HG03025 (cell line): ENCODE results near the gene ABHD2.
A peak's percentile ranks its signal among the peaks of the same experiment; 100 is the strongest.
"Not testable (repeated sequence)": the region's sequence is repeated elsewhere in the genome, so short reads cannot be mapped to it uniquely, and the experiment has no call there.

ENCODE experiments used
- ATAC-seq: cut with Tn5 transposase; IDR thresholded peaks from one replicate; pipeline ENCODE4 v1.9.1; 2021; ENCODE audit warnings: mild to moderate bottlenecking, moderate library complexity; ENCODE audit not compliant: unreplicated experiment, low FRiP score

The ABHD2 gene

DNA sequence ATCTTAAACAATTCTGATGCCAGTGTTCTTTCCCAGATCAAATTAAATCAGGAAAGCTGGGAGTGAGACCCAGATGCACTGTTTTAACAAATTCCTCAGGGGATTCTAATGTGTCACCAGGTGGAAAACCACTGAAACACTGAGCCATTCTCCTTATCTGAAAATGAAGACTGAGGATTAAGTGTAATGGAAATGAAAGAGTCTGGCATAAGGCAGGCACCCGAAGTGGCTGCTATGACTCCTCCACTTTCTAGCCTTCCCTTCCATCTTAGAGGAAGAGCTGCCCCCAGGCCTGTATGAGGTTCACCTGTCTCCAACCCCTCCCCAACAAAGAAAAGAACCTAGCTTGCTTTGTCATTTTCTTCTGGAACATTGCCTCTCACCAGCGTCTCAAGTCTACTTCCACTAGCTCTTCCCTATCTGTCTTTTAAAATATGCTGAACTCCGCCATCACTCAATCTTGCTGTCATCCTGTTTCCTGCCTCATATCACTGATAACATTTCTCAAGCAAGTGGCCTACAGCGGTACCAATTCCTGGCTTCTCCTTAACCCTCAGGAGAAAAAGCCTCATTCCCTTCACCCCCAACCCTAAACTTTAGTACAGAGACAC, 13.7 kb upstream of the ABHD2 start:
- ATAC-seq = no peak

- no peak for ATAC-seq
These were observed 13.1 kb upstream of the ABHD2 start for GRCh38 chr15:89075101-89075640.

GRCh38 chr15:89075846-89076245, 12.4 kb upstream of the ABHD2 start:
- no peak for ATAC-seq

GRCh38 chr15:89077750-89078149, 10.5 kb upstream of the ABHD2 start:
- ATAC-seq = no peak

GRCh38 chr15:89078851-89079810, 9.1 kb upstream of the ABHD2 start:
- ATAC-seq = no peak

DNA sequence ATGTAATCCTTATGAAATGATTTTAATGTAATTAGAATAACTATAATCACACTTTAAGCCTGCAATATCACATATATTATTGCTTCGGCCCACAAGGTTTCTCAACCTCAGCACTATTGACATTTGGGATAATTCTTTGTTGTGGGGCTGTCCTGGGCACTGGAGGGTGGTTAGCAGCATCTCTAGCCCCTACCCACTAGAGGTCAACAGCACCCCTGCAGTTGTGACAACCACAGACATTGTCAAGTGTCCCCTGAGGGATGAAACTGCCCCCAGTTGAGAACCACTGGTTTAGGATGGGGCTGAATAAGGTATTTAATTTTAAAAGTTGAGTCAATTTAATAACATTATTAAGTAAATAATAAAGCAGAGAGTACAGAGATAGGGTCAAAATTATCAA, 6.4 kb upstream of the ABHD2 start:
- no peak for ATAC-seq

DNA sequence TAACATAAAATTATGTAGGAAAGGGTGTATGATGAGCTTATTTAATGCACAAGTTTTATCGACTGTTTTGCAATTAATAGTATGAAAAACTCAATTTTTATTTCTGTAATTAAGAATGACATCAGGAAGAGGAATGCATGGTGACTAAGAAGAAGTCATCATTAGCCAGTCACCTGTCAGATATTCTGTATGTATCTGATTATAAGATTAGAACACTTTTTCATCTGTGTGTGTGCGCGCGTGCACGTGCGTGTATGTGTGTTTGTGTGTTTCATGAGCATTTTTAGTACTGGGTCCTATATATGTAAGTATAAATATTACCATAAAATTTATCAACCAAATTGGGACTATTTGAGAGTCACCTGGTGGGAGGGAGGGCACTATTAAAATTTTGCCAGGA, 5.0 kb upstream of the ABHD2 start:
- no peak for ATAC-seq

- ATAC-seq = no peak
These were observed 2.8 kb upstream of the ABHD2 start for GRCh38 chr15:89085289-89085926.

- not testable (repeated sequence) for ATAC-seq
These were observed 2.3 kb upstream of the ABHD2 start for GRCh38 chr15:89085933-89086332.

DNA sequence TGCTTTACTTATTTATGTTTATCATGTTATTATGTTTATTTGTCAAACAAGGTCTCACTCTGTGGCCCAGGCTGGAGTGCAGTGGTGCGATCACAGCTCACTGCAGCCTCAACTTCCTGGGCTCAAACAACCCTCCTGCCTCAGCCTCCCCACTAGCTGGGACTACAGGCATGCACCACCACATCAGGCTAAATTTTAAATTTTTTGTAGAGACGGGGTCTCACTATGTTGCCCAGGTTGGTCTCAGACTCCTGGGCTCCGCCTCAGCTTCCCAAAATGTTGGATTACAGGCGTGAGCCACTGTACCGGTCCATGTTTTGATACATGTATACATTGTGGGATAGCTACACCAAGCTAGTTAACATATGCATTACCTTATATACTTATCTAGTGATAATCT, 1.9 kb upstream of the ABHD2 start:
- ATAC-seq = not testable (repeated sequence)

DNA sequence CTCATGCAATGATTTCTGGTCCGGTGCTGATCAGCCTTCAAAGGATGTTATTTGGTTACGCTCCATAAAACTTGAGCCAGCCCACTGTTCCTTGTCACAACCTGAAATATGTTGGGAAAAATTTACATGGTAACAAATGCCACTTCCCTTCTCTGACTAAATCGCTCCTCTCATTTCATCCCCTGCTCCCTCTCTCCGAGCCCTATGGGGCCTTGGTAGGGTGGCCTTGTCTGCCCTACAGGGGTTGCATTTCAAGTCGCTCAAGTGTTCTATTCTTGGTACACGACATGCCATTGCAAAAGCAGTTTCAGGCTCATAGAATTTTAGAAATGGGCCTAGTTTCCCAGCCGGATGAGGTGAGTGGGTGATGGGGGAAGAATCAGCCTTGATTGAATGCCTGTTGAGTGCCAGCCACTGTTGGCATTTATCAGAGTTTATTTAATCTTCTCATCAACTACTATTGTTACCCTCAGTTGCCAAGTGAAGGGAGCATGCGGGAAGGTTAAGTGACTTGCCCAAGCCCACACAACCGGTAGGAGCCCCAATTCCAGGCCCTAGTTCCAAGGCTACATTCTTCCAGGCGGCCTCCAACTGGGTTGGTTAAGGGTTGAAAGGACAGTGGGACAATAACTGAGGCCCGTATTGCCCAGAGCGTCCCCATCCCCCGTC, 961 bp upstream of the ABHD2 start:
- no peak for ATAC-seq

DNA sequence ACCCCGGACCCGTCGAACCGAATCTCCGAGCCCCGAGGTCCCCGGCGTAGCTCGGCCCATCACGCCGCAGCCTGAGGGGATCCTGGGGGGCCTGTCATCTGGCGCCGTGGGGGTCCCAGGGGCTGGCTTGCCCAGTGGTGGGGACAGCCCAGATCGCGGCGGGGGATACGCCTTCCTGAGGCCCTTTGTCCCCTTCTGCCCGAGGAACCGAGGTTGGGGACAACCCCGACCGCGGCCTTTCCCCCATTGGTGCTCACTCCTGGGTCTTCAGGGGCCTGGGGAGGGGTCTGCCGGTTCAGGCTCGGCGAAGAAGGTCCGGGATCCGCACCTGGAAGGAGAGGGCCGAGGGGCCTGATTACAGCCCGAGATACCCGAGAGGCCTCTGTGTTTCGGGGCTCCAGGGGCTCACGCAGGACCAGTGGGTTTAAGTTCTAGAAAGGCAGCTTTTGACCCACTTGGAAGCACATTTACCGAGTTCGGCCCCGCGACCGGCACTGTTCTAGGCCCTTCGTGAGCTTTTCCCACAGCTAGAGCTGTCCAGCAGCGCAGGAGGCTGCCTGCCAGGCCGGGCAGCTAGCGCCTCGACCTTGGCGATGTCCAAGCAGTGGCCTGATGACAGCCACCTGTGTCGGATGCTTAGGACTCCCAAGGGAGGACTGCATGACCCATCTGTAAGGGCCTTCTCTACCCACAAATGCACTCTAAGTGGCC, 504 bp downstream of the ABHD2 start:
- peak; percentile 5 for ATAC-seq

DNA sequence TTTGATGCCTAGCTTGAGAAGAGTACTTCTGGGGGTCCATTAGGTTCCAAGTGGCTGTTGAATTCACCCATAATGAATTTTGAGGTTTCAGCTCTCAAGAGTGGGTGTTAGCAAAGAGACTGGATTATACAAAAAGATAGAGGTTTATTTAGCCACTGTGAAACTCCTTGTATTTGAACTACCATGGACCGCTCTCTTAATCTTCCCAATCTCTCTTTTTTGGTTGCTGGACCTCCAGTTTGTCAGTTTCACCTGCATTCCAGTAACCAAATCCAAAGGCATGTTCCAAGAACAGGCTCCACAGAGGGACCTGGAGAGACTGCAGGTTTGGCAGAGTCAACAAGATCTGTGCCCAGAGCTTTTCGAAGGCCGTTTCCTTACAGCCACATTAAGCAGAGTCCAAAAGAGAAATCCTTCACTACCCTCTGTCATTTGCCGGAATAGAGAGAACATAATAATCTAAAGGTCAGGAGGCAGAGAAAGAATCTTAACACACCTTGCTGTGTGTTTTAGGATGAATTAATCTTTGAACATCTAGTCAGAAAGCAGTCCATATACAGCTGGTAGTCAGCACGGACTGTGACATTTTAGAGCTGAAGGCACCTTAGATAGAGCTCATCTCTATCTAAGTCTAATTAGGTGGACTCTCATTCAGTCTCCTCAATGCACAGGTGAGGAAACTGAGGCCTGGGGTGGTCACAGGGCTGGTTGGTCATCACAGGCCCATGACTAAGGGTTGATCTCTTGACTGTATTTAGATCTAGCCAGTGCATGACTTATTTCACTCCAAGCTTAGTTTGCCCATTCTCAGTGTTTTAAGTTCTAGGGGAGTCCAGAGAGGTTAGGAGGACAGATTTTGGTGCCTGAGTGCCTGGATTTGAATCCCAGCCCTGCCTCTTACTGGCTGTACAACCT, 1.3 kb downstream of the ABHD2 start:
- ATAC-seq = no peak

GRCh38 chr15:89090791-89091626, 2.8 kb downstream of the ABHD2 start:
- ATAC-seq = no peak

DNA sequence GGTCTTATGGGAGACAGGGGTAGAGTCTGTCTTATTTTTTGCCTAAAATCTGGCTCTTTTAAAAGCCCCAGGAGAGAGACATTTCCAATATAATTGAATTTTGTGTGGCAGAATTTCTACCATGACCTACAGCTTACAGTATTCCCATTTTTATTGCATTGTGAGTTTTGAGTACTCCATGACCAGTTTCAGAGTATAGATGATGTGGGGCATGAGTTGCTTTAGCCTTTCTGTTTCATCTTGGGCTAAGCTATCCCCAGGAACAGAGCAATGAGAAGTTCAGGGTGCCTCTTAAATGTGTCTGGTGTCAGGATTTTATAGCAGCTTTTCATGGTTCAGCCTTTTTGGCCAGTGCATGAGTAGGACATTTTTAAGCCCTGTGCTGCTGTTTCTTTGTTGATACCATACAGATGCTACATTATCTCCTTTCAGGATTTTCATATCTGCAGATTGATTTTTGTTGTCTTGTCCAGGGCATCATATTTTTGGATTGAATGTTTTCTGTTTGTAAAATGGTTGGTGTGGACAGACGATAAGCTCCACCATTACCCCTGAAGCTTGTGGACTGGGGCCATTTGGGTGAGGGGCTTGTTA, 3.5 kb downstream of the ABHD2 start:
- no peak for ATAC-seq

DNA sequence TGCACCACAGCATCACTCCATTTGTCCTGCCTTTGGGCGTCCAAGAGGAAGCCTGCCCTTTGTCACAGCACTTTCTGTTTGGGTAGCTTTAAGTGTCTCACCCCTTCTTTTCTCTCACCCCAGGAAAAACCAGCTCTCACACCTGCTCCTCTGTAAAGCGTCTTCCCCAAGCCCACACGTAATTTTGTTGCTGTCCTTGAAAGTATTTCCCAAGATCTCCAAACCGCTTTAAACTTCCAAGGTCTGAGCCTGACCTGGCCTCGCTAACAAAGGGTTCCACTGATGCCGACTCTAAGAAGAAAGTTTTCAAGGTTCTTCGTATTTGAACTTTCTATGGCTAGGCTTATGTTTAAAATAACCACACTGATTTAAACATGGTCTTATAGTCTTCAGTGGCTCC, 5.3 kb downstream of the ABHD2 start:
- ATAC-seq = no peak

- ATAC-seq = no peak
These were observed 6.8 kb downstream of the ABHD2 start for GRCh38 chr15:89095073-89095472.

DNA sequence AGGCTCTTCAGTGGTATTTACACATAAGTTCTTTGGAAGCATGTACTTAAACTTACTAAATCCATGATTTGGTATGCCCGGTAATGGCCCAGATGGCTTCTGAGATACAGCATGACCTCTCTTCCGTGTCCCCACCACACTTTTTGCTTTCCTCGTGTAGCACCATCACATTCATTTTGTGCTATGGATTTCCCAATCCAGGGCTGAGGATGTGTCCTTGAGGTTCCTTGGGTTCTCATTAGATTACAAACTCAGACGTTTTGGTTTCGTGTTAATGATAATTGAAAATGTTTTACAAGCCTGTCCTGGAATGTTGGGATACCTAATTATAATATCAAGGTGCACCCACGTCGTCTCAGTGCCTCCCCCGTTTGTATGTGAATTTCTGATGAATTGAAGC, 7.3 kb downstream of the ABHD2 start:
- ATAC-seq = no peak
